HL-60 (cell line): ENCODE measurements around the gene IL18R1.

Experiments
- CTCF ChIP-seq: IDR thresholded peaks from one replicate; pipeline ENCODE4 v1.5.1; 2011; ENCODE audit warnings: low read length, control low read depth, inconsistent platforms; ENCODE audit not compliant: insufficient read depth
- POLR2AphosphoS5 ChIP-seq: IDR thresholded peaks from 2 replicates; pipeline ENCODE4 v1.6.1; 2012; ENCODE audit warnings: low read depth

GRCh38 chr2:102369866-102370265, 14.3 kb downstream of the IL18R1 start:
- TF ChIP-seq CTCF (no peak), POLR2AphosphoS5 (no peak)
